Right lobe of liver (tissue), 6 donors: Measurements from ENCODE around the gene KDM1B. TPM values are rescaled to one million over a fixed set of nuclear protein-coding genes. Genes with fewer than 3 reads are reported as not detected.
"Not testable (repeated sequence)": the region's sequence is repeated elsewhere in the genome, so short reads cannot be mapped to it uniquely, and the experiment has no call there.

Experiments used
- ATAC-seq, 4 donors: fragments of 200-7000 bp; cut with Tn5 transposase; one replicate each; pipeline ENCODE4 v1.9.1; 2020; ENCODE audit warnings: mild to moderate bottlenecking in 4 of 4, moderate library complexity in 4 of 4
- DNase-seq, 3 donors: peaks; one replicate each; pipeline ENCODE4 v3.0.0-alpha.2; 2020
- H3K27ac ChIP-seq, 3 donors: fragments of 200-600 bp; one replicate each; pipeline ENCODE4 v1.8.0; 2022
- H3K27me3 ChIP-seq, 2 donors: fragments of 200-600 bp; one replicate each; pipeline ENCODE4 v1.8.0; 2022
- H3K36me3 ChIP-seq, 4 donors: fragments of 200-600 bp; sonication (generic) in 1 of 4; one replicate each; pipeline versions ENCODE4 v1.5.1 to v1.8.0; 2017 to 2022; ENCODE audit warnings: control low read depth in 1 of 4
- H3K4me1 ChIP-seq, 4 donors: fragments of 200-600 bp; sonication (generic) in 1 of 4; one replicate each; pipeline versions ENCODE4 v1.5.1 to v1.8.0; 2017 to 2022; ENCODE audit warnings: control low read depth in 1 of 4
- H3K4me3 ChIP-seq, 3 donors: fragments of 200-600 bp; one replicate each; pipeline ENCODE4 v1.8.0; 2022
- H3K9me3 ChIP-seq, 4 donors: fragments of 200-600 bp; sonication (generic) in 1 of 4; one replicate each; pipeline versions ENCODE4 v1.5.1 to v1.8.0; 2017 to 2022; ENCODE audit warnings: control low read depth in 1 of 4
- POLR2A ChIP-seq: fragments of 450-650 bp; IDR thresholded peaks from one replicate; pipeline ENCODE4 v1.6.1; 2017; ENCODE audit warnings: antibody characterized with exemption, mild to moderate bottlenecking
- WGBS: methylation state at CpG from one replicate; pipeline ENCODE4 v1.1.6; 2018; ENCODE audit warnings: low coverage, low lambda C conversion rate; ENCODE audit not compliant: insufficient coverage; ENCODE audit errors: missing lambda C conversion rate; 5-methylcytosine and 5-hydroxymethylcytosine counted together
- intact Hi-C, 2 donors: fragments of 100-400 bp; cut with DNase I; formaldehyde crosslinking; loops; one replicate each; pipeline versions ENCODE4 v1.11.2 to v1.14.1; 2022
- total RNA-seq, 6 experiments: library from RNA; depleted of rRNA in 2 of 6; stranded (reverse); fragments of >200 nt in 2 of 6; fragmentation: NEBNext Ultra II Directional in 3 of 6; extraction: Animal tissue kit (Norgen Biotek cat#: 25700) in 3 of 6; gene quantifications; one replicate each; pipeline versions ENCODE4 v1.1.0 to v1.2.4, GENCODE V29; 2016 to 2023
- TF ChIP-seq, protein P1 (sequence below), 4 donors: fragments of 200-600 bp in 3 of 4; fragments of 450-650 bp in 1 of 4; IDR thresholded peaks; one replicate each; pipeline versions ENCODE4 v1.5.1 to v1.8.0; 2016 to 2022; ENCODE audit warnings: antibody characterized with exemption in 4 of 4, mild to moderate bottlenecking in 2 of 4
- donor health status: DM: no; HTN: yes; CAD: no.
- donor health status: DM: no; HTN: no; CAD: no.
- donor health status: DM: no; HTN: no; CAD: no.
- donor health status: DM: no; HTN: yes; CAD: no.
- donor health status: DM: no; HTN: yes; CAD: no.

KDM1B gene
- total RNA-seq, 6 experiments from 2014 or later, result 5.0 to 12.1 (median 9.3) TPM

GRCh38 chr6:18166312-18167036 is 11.3 kb downstream of the KDM1B start:
- intact Hi-C loops, result no loop called here
- ATAC-seq (no peak), DNase-seq (no peak)
- Histone ChIP-seq H3K27ac (no peak overlapping the region), H3K9me3 (no peaks in the 10 kb centered on the region), H3K4me1 (no peaks in the 10 kb centered on the region), H3K36me3 (peaks cover 0 to 37% (median 3%) of the 10 kb centered on the region in 4 donors), H3K4me3 (no peak overlapping the region), H3K27me3 (no peaks in the 10 kb centered on the region)
- WGBS, result 88% methylated on average over 2 of the region's 2 CpGs
- no peak for TF ChIP-seq POLR2A
- TF ChIP-seq, protein P1, sequence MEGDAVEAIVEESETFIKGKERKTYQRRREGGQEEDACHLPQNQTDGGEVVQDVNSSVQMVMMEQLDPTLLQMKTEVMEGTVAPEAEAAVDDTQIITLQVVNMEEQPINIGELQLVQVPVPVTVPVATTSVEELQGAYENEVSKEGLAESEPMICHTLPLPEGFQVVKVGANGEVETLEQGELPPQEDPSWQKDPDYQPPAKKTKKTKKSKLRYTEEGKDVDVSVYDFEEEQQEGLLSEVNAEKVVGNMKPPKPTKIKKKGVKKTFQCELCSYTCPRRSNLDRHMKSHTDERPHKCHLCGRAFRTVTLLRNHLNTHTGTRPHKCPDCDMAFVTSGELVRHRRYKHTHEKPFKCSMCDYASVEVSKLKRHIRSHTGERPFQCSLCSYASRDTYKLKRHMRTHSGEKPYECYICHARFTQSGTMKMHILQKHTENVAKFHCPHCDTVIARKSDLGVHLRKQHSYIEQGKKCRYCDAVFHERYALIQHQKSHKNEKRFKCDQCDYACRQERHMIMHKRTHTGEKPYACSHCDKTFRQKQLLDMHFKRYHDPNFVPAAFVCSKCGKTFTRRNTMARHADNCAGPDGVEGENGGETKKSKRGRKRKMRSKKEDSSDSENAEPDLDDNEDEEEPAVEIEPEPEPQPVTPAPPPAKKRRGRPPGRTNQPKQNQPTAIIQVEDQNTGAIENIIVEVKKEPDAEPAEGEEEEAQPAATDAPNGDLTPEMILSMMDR (IDR thresholded peaks at IDR 0.05), result no peak

GRCh38 chr6:18168264-18168663 is 13.0 kb downstream of the KDM1B start:
- intact Hi-C loops, result no loop called here
- no peak overlapping the region for H3K27ac ChIP-seq
- DNase-seq (no peak), ATAC-seq (no peak)
- no peak for TF ChIP-seq POLR2A
- TF ChIP-seq, protein P1 (IDR thresholded peaks at IDR 0.05), result no peak
- H3K27me3 ChIP-seq, result no peaks in the 10 kb centered on the region
- 98% methylated on average over 3 of the region's 3 CpGs for WGBS
- H3K9me3 ChIP-seq, result no peaks in the 10 kb centered on the region
- H3K36me3 ChIP-seq, result peaks cover 0 to 32% (median 1%) of the 10 kb centered on the region in 4 donors
- H3K4me1 ChIP-seq, result peaks cover 0 to 3% (median 0%) of the 10 kb centered on the region in 4 donors
- no peak overlapping the region for H3K4me3 ChIP-seq

DNA sequence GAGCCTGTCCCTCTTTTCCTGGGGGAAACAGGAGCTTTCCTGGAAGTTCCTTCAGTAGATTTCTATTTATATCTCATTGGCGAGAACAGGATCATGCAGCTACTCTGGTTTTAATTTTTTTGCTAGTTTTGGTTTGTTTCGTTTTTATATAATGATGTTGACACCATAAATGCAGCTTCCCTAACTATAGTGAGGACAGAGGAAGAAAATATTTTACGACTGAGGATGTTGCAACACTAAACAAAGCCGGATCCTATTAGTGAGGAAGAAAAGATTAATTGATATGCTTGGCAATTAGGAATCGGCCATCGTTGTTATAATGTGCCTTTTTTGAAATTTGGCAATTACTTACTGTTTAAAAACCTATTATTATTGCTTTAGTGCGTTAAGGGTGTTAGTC is 16.6 kb downstream of the KDM1B start:
- DNase-seq, result no peak
- H3K4me3 ChIP-seq, result no peak overlapping the region
- peaks cover 0 to 30% (median 1%) of the 10 kb centered on the region in 4 donors for H3K36me3 ChIP-seq
- TF ChIP-seq, protein P1 (IDR thresholded peaks at IDR 0.05), result no peak
- no peak for TF ChIP-seq POLR2A
- no peaks in the 10 kb centered on the region for H3K27me3 ChIP-seq
- intact Hi-C loops, result no loop called here
- peaks cover 0 to 3% (median 0%) of the 10 kb centered on the region in 4 donors for H3K4me1 ChIP-seq
- peak in 2 of 4 donors; percentile 22 to 25 for ATAC-seq
- H3K27ac ChIP-seq, result no peak overlapping the region
- no peaks in the 10 kb centered on the region for H3K9me3 ChIP-seq
- 72% methylated on average over 7 of the region's 7 CpGs for WGBS

GRCh38 chr6:18176198-18176597 is 21.0 kb downstream of the KDM1B start:
- intact Hi-C loops, DNase-seq, H3K4me3 ChIP-seq, H3K27me3 ChIP-seq, H3K9me3 ChIP-seq, ATAC-seq, H3K4me1 ChIP-seq, H3K27ac ChIP-seq: not testable (repeated sequence)
- WGBS, result 39% methylated on average over 4 of the region's 4 CpGs
- H3K36me3 ChIP-seq, result peaks cover 0 to 11% (median 0%) of the 10 kb centered on the region in 4 donors

- no peaks in the 10 kb centered on the region for H3K9me3 ChIP-seq
- TF ChIP-seq, protein P1 (IDR thresholded peaks at IDR 0.05), result no peak
- TF ChIP-seq POLR2A, result no peak
- no peak overlapping the region for H3K4me3 ChIP-seq
- peaks cover 0 to 8% (median 0%) of the 10 kb centered on the region in 4 donors for H3K36me3 ChIP-seq
- 90% methylated on average over 3 of the region's 4 CpGs for WGBS
- intact Hi-C loops, result no loop called here
- no peaks in the 10 kb centered on the region for H3K4me1 ChIP-seq
- H3K27me3 ChIP-seq, result no peaks in the 10 kb centered on the region
- DNase-seq (no peak), ATAC-seq (no peak)
- no peak overlapping the region for H3K27ac ChIP-seq
These were observed 22.2 kb downstream of the KDM1B start for GRCh38 chr6:18177286-18177965.
